Neural crest cell (in vitro differentiated cells): Measurements from ENCODE around the gene AKT3. TPM values are rescaled to one million over a fixed set of nuclear protein-coding genes. Genes with fewer than 3 reads are reported as not detected.

Experiments
- DNase-seq: peaks from one replicate; pipeline ENCODE4 v3.0.0; 2021; ENCODE audit warnings: low read depth, mixed read lengths, low spot score
- H3K27ac Mint-ChIP-seq: one replicate; pipeline ENCODE4 v1.8.0; 2021; ENCODE audit warnings: mild to moderate bottlenecking, mixed read lengths; ENCODE audit not compliant: unreplicated experiment
- H3K27me3 Mint-ChIP-seq: 2 replicates; pipeline ENCODE4 v1.8.0; 2021; ENCODE audit warnings: low read depth, mild to moderate bottlenecking, mixed read lengths
- H3K36me3 Mint-ChIP-seq: 2 replicates; pipeline ENCODE4 v1.8.0; 2021; ENCODE audit warnings: low read depth, mild to moderate bottlenecking, mixed read lengths
- H3K4me1 Mint-ChIP-seq: 2 replicates; pipeline ENCODE4 v1.8.0; 2021; ENCODE audit warnings: mixed read lengths
- H3K4me3 Mint-ChIP-seq: one replicate; pipeline ENCODE4 v1.8.0; 2021; ENCODE audit warnings: mild to moderate bottlenecking, mixed read lengths
- H3K9me3 Mint-ChIP-seq: 2 replicates; pipeline ENCODE4 v1.8.0; 2021; ENCODE audit warnings: mixed read lengths
- total RNA-seq: library from RNA; stranded (reverse); gene quantifications from 2 replicates; pipeline ENCODE4 v1.2.1, GENCODE V29; 2021
- TF ChIP-seq, protein P1 (sequence below): fragments of 200-600 bp; sonication (generic); conservative IDR thresholded peaks from 2 replicates; pipeline ENCODE4 v1.5.0; 2021; ENCODE audit warnings: antibody characterized with exemption, mild to moderate bottlenecking

The AKT3 gene
- total RNA-seq, 1 donor from 2014 or later: 38.2 TPM

DNA sequence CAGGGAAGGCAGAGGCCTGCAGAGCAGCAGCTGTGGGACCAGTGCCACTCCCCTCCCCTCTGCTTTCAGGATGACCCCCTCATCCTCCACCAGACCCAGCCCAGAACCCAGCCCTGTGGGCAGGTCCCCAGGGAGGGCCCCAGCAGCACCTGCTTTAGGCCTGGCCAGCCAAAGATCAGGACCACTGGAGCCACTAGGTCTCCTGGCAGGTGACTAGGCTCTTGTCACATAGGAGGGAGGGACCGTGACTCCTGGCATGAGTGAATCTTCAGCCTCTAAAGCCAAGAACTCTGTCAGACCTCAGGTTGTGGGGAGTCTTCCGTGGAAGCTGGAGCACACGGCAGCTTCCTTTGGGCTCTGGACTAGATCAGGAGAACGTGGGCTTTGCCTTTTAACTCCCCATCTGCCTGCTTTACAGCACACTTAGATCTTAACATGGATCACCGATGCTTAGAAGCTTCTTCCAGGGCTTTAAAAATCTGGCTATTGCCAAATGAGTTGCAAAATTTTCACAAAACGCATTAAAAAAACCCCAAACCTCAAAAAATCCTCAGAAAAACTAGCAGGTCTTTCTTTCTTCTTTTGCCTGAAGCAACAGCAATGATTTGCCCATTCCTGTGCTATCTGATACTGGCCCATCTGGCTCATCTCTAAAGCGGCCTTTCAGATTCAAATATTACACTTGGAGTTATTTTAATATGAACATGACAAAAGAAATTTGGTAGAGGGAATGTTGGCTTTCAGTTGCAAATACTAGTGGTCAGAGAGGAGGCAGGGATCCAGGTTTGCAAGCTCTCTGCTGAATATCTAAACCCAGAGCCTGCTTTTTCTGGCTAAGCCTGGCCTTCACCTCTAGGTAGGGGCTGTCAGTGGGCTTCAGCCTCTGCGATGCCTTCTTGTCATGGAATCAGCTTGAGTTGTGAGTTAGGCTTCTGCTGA is 359.0 kb downstream of the AKT3 start:
- TF ChIP-seq, protein P1, sequence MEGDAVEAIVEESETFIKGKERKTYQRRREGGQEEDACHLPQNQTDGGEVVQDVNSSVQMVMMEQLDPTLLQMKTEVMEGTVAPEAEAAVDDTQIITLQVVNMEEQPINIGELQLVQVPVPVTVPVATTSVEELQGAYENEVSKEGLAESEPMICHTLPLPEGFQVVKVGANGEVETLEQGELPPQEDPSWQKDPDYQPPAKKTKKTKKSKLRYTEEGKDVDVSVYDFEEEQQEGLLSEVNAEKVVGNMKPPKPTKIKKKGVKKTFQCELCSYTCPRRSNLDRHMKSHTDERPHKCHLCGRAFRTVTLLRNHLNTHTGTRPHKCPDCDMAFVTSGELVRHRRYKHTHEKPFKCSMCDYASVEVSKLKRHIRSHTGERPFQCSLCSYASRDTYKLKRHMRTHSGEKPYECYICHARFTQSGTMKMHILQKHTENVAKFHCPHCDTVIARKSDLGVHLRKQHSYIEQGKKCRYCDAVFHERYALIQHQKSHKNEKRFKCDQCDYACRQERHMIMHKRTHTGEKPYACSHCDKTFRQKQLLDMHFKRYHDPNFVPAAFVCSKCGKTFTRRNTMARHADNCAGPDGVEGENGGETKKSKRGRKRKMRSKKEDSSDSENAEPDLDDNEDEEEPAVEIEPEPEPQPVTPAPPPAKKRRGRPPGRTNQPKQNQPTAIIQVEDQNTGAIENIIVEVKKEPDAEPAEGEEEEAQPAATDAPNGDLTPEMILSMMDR: no peak
- H3K27me3 Mint-ChIP-seq: no peaks in the 10 kb centered on the region
- peaks cover 52% of the 10 kb centered on the region for H3K4me1 Mint-ChIP-seq
- peaks cover 12% of the 10 kb centered on the region for H3K36me3 Mint-ChIP-seq
- H3K27ac Mint-ChIP-seq: no peak overlapping the region
- no peak overlapping the region for H3K4me3 Mint-ChIP-seq
- H3K9me3 Mint-ChIP-seq: no peaks in the 10 kb centered on the region
- no peak for DNase-seq

DNA sequence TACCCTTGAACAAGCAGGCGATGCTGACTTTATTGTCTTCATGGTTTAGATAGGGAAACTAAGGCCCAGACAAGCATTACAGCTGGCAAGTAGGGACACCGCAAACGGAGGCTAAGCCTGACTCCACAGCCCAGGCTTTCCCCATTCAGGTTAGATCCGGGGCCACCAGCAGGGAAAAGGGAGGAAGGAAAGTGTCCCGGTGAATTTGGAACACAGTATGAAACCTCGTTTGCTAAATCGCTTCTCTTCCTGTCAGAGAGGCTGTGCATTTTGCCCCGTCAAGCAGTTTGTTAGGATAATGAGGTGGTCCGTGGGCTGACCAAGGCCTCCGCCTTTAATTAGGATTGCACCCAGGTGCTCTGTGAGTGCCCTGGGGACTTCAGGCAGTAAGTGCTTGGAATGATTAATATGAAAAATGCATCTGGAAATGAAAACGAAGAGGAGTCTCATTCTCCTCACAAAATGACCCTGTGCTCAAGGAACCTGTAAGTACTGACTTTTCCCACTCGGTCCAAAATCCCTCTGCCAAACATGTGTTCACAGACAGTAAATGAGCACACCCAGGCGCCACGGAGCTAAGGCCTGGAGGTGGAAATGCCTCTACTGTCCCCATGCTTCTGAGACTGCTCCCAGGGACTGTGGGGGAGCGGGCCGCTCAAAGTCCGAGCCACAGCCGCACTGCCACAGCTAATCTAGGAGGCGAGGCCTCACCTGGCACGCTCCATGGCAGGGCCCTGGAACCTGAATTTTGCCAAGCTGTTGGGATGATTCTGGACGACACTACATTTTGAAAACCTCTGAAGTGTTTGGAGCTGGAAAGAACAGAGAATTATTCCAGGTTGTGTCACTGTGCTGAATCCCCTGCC is 360.1 kb downstream of the AKT3 start:
- no peaks in the 10 kb centered on the region for H3K27me3 Mint-ChIP-seq
- H3K4me3 Mint-ChIP-seq: no peak overlapping the region
- DNase-seq: no peak
- TF ChIP-seq, protein P1: no peak
- peaks cover 48% of the 10 kb centered on the region for H3K4me1 Mint-ChIP-seq
- H3K9me3 Mint-ChIP-seq: no peaks in the 10 kb centered on the region
- peaks cover 12% of the 10 kb centered on the region for H3K36me3 Mint-ChIP-seq
- H3K27ac Mint-ChIP-seq: no peak overlapping the region

DNA sequence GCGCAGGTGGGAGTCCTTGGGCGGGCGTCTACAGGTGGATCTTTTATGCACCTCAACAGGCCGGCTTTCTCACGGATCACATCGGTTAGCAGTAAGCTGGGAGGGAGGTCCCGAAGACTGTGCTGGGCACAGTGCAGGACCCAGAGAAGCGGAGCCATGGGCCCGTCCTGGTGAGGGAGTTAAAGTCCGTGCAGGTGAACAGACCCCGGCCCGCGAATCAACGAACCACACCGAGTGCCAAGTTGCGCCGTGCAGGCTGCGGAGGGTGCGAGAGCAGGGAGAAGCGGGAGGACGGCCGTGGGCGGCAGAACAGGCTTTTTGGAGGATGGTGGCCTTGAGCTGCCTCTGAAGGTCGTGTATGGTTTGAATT is 360.9 kb downstream of the AKT3 start:
- Mint-ChIP-seq H3K27me3 (no peaks in the 10 kb centered on the region), H3K4me3 (peak overlapping the region; percentile 68)
- DNase-seq: no peak

DNA sequence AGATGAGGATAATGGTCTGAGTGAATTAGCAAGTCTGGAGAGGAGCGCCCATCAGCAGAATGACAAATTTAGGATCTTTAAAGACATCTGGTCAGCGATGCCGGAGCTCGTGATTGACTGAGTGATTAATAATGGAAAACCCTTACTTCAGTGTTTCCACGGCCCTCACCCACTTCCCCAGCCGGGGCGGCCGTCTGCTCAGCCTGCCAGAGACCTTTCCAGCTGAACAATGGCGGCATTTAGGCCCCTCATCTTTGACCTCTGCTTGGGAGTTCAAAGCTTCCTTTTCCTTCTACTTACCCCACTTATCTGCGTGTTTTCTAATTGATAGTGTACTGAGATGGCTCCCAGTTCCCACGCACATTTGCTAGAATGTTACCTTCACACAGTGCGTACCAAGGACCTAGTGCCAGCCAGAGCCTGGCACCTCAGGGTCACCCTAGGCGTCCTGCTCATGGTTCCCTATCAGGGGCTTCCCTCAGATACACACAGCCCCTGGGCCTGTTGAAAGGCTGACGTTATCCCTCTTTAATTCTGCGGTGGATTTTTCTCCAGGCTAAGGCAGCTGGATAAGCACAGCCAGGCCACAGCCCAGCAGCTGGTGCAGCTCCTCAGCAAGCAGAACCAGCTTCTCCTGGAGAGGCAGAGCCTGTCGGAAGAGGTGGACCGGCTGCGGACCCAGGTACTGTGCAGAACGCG is 361.4 kb downstream of the AKT3 start:
- Mint-ChIP-seq H3K9me3 (no peaks in the 10 kb centered on the region), H3K27ac (peak overlapping the region; percentile 97), H3K36me3 (peaks cover 6% of the 10 kb centered on the region), H3K4me1 (peaks cover 42% of the 10 kb centered on the region), H3K27me3 (no peaks in the 10 kb centered on the region), H3K4me3 (peak overlapping the region; percentile 68)
- TF ChIP-seq, protein P1: no peak
- DNase-seq: no peak

More for the DNA sequence above, 360.9 kb downstream of the AKT3 start:
- TF ChIP-seq, protein P1: no peak
- Mint-ChIP-seq H3K36me3 (peaks cover 7% of the 10 kb centered on the region), H3K9me3 (no peaks in the 10 kb centered on the region), H3K27ac (peak overlapping the region; percentile 38), H3K4me1 (peaks cover 41% of the 10 kb centered on the region)

DNA sequence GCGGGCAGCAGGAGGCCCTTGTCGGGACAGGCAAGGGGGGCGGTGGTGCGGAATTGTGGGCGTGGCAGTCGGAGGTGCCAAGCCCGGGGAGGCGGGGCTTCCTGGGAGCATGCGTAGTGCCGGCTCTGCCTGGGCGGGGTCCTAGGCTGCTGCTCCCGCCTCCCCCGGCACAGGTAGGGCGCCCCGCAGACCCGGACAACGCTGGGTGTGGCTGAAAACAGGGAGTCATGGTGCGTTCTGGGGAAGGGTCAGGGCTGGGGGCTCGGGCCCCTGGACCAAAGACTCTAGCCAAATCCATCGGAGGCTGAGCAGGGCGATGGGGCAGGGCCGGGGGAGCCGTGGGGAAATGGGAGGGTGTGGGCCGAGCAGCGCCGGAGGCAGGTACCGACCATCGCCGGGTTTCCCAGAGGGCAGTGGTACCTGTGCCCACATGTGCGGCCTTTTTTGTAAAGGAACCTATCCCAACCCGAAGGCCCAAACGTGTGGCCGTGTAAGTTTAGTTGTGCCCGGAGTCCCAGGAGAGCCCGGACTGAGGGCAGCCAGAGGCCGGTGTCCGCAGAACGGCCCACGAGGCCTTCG is 362.3 kb downstream of the AKT3 start:
- Mint-ChIP-seq H3K27ac (no peak overlapping the region), H3K27me3 (no peaks in the 10 kb centered on the region), H3K4me3 (peak overlapping the region; percentile 31), H3K9me3 (no peaks in the 10 kb centered on the region), H3K4me1 (peaks cover 38% of the 10 kb centered on the region), H3K36me3 (peaks cover under 1% of the 10 kb centered on the region)
- no peak for DNase-seq
- TF ChIP-seq, protein P1: no peak
